Stimulated activated CD8-positive, alpha-beta memory T cell treated with anti-CD3 and anti-CD28 coated beads, Interleukin-4, amount 100 ng/mL, for 48 hours (primary cell): ENCODE data around the gene UGT2B11.
A peak's percentile ranks its signal among the peaks of the same experiment; 100 is the strongest.
"Not testable (repeated sequence)": the region's sequence is repeated elsewhere in the genome, so short reads cannot be mapped to it uniquely, and the experiment has no call there.

Experiments used
- DNase-seq: peaks from one replicate; pipeline ENCODE4 v3.0.0-alpha.2; 2020

Gene UGT2B11

DNA sequence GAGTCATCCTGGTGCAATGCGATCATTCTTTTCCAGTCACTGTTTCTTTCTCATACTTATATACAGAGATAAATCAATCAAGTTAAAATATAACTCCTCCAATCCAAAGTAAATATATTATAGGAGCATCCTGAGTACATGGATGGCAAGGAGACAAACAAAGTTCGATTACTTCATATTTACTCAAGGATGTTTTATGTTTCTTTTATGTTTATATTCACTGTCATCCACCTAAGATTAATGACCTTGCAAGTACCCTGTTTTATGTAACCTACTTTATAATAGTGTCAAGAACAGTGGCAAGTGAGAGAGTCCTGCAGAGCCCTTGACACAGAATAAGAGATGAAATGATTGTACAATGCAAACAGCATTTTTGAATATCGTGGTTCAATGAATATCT is at the start of gene UGT2B11:
Gene UGT2B11, minus strand, starts transcription at position 33 of the 400 bp plus-strand sequence. Its CDS starts 26 bp downstream, at position 7.
- DNase-seq: no peak

DNA sequence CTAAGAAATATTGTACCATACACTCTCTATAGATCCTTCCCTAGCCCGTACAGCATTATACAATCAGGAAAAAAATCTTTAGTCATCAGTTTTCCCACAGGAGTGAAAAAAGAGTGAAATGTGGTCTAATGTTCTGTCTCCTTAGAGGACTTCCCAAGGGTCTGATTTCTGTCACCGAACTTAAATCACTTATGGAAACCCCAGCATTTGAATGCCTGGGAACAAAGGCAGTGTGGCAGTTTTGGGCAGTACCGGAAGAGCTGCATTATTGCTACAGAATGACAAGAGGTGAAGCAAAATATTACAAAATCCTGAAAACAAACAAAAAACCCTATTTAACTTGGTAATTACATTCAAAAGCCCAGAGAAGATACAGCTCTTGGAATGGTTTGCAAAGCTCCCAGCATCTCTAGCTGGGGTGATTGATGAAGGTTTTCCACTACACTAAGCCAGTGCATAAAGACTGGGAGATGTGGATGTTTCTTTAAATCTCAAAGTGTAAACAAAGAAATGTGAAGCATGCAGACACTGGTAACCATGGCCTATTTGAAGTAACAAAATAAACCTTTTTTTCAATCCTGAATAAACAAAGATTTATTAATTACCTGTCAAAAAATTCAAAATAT is 38.7 kb upstream of the UGT2B11 start:
- not testable (repeated sequence) for DNase-seq

DNA sequence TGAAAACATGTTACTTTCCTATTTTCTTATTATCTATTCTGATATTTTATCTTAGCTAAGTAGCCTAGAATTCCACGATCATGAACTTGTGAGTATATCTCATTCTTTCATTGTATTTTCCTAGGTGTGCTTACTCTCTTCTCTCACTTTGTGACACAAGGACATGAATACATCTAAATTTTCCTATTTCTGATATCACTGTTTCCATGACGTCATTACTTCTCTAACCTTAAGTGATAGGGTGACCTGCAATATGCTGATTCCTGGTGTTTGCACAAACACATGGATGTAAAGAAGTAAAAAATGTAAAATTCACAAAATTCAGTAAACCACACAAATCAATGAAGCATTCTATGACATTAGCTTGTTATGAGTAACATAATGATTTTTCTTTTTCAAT is 36.3 kb upstream of the UGT2B11 start:
- DNase-seq: not testable (repeated sequence)

DNA sequence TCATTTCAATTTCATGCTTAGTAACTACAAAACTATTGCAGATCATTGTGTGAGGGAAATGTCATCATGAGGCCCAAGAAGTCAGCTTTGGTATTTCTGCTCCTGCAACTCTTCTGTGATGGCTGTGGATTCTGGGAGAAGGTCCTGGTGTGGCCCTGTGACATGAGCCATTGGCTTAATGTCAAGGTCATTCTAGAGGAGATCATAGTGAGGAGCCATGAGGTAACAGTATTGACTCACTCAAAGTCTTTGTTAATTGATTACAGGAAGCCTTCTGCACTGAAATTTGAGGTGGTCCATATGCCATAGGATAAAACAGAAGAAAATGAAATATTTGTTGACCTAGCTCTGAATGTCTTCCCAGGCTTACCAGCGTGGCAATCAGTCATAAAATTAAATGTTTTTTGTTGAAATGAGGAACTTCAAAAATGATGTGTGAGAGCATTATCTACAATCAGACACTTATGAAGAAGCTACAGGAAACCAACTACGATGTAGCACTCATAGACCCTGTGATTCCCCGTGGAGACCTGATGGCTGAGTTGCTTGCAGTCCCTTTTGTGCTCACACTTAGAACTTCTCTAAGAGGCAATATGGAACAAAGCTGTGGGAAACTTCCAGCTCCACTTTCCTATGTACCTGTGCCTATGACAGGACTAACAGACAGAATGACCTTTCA is 28.2 kb upstream of the UGT2B11 start:
- not testable (repeated sequence) for DNase-seq

DNA sequence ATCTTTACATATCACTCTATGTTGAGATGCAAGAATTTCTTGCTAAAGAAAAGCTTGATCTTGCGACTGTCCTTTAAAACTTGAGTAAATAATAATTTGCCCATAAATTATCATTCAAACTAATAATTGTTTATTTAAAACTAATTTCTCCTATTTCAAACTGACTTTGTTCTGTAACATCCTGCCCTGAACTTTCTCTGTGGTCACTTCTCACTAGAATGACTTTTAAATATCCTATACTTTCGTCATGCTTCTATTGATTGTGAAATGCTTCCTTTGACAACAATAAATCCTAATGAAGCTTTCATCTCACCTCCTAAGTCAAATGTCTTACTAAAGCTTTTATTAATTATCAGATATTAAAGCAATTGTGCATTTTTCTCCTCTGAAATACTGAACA is 27.2 kb upstream of the UGT2B11 start:
- not testable (repeated sequence) for DNase-seq

DNA sequence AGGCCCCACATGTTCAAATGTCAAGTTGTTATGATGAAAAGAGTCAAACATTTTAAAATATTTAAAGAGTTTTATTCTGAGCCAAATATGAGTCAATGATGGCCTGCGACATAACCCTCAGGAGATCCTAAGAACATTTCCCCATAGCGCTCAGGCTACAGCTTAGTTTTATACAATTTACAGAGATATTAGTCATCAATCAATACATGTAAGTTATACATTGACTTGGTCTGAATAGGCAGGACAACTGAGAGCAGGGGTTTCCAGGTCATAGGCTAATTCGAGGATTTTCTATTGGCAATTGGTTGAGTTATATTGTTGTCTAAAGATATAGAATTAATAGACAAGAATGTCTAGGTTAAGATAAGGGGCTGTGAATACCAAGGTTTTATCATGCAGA is 26.2 kb upstream of the UGT2B11 start:
- not testable (repeated sequence) for DNase-seq

DNA sequence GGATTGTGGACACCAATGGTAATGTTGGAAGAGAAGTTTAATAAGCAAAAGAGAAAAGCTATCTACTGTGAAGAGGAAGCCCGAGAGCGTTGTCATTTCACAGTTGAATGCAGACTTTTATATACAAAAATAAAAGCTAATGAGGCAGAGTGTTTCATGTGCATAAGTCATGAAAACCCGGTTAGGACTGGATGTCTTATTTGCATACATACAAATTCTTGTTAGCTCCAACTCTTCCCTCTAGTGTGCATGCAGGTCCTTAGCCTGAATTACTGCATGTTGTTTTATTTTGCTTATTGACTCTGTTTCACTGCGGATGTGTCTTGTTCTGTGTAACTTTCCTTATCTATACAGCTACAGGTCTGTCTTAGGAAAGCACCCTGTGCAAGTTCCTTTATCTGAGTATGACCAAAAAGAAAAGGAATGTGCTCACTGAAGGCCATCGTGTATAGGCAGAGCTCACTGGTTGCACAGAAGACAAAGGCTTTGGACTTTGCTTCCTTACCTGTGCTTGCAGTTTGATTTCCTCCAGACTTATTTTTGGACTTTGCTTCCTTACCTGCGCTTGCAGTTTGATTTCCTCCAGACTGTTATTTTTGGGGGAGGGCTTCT is 25.1 kb upstream of the UGT2B11 start:
- DNase-seq: no peak

DNA sequence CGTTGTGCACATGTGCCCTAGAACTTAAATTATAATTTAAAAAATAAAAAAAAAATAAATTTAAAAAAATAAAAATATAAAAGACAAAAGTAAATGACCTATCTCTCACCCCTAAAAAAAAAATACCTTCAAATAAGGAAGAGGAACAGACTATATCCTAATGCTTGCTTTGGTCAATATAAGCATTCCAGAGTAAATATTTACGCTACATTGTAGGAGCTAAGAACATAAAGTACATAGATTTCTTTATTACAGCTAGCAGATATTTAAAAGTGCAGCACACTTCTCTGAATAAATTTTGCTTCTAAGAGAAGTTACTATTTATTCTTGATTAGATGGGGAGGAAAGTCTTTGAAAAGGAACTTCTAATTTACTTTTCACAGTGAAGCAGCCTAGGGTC is 24.5 kb upstream of the UGT2B11 start:
- no peak for DNase-seq

DNA sequence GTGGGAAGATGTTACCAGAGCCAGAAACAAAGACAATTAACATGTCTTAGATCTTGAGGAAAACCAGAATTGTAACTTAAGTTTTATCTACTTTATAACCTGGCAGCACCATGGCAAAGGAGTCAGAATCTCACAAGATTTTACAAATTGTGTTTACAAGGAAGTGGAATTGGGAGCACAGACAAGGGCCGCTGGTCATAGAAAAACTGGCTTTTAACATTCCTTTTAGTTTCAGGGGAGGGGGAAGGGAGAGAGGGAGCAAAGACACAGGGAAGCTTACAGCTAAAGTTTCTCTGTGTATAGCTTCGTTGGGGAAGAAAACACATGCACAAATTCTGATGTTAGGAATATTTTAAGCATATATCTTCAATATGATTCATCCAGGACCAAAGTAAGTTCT is 10.3 kb upstream of the UGT2B11 start:
- DNase-seq: no peak

DNA sequence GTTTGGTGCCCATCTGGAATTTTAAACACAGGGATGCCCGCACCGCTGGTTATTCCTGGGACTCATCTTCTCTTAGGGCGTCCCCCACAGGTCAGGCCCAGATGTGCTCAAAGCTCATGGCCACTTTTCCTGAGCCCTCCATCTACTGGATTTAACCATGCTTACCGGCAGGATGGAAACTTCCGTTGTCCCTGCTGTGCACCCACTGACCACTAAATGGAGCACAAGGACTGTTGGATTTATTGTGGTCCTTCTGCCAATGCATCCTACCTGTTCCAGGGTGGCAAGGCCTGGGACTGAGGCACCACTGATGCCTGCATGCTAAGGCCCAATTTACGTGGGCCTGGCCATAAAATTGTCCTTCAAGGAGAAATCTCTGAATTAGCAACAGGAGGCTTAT is 8.7 kb upstream of the UGT2B11 start:
- DNase-seq: not testable (repeated sequence)

DNA sequence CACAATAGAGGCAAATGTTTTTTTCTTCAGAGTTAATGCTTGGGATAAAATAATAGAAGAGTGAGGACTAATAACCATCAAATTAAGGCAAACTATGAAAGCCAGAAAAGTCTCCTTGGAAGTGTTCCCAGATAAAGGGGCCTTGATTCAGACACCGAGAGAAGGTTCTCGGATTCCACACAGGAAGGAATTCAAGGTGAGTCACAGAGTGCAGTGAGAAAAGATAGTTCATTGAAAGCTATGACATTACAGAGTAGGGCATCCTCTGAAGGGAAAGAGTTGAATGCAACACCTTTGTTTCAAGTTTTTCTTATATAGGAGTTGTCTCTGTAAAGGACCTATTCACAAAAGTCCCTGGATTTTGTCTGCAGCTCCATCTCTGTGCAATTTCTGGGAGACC is 3.9 kb upstream of the UGT2B11 start:
- not testable (repeated sequence) for DNase-seq

DNA sequence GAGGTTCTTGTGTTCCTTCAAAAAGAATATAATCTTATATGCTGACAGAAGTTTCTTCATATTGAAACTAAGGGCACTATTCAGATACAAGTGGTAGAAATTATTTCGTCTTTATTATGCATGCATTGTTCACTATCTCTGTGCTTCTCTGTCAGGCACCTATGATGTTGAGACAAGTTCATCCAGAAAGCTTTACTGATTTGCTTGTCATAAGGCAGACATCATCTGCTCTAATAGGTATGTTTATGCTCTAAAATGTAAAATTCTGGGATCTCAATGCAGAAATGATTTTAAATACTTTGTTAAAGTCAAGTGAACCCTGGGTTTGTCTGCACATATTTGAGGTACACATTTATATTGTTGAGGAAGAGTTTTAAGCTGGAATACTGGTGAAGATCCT is 3.6 kb downstream of the UGT2B11 start:
- no peak for DNase-seq

DNA sequence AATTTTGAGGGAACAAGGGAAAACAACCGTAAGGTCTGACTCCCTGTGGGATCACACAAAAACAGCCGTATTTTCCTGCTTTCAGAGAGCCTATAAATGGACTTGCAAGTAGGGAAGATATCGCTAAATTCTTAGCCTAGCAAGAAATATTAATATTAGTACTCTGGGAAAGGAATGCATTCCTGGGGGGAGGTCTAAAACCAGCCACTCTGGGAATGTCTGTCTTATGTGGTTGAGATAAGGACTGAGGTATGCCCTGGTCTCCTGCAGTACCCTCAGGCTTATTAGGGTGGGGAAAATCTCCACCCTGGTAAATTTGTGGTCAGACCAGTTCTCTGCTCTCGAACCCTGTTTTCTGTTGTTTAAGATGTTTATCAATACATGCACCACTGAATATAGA is 16.0 kb downstream of the UGT2B11 start:
- DNase-seq: not testable (repeated sequence)

DNA sequence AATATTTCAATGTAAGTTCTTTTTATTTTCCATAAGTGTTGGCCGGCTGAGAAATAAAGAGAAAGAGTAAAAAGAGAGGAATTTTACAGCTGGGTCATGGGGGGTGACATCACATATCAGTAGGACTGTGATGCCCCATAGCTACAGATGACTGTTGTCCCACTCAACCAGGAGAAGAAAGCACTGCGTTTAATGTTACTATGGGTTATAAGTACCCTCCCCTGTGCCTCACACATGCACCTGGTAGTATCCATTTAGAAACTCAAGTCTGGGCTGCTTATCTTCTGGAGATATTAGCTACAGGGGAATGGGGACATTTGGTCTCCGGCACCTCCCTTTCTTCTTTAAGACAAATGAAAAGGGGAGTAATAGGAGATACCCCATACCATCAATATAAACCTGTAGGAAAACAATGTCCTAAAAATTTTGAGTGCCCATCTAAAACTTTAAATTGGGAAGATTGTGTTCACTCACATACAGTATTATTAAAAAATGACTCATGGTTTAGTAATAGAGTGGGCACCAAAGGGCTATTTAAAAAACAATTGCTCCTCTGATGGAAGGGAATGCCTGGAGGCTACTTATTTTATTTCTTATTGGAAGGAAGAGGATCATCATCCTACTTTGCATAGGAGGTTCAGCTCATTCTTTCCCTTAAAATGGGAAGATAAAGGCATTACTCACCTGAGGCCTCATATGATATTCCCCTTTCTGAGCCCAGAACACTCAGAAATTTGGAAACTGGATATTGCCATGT is 18.2 kb downstream of the UGT2B11 start:
- no peak for DNase-seq

DNA sequence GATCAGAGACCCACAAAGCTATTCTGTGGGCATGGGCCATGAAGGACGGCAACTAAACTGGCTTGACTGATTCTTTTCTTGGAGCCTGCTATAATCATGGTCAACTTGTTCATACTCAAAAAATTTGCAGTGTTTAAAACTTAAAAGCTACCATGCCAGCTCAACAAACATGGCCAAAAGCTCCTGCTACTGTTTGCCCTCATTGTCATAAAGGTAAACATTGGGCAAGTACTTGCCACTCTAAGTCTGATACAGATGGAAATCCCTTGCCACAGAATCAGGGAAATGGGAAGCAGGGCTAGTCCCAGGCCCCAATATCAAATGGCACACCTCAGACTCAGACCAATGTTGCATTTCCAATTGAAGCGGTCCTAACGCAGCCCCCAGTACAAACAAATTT is 20.4 kb downstream of the UGT2B11 start:
- no peak for DNase-seq

DNA sequence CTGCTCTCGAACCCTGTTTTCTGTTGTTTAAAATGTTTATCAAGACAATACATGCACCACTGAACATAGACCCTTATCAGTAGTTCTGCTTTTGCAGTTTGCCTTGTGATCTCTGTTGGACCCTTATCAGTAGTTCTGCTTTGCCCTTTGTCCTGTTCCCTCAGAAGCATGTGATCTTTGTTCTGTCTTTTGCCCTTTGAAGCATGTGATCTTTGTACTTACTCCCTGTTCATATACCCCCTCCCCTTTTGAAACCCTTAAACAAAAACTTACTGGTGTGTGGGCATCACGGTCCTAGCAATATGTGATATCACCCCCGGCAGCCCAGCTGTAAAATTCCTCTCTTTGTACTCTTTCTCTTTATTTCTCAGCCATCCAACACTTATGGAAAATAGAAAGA is 22.6 kb downstream of the UGT2B11 start:
- DNase-seq: not testable (repeated sequence)

DNA sequence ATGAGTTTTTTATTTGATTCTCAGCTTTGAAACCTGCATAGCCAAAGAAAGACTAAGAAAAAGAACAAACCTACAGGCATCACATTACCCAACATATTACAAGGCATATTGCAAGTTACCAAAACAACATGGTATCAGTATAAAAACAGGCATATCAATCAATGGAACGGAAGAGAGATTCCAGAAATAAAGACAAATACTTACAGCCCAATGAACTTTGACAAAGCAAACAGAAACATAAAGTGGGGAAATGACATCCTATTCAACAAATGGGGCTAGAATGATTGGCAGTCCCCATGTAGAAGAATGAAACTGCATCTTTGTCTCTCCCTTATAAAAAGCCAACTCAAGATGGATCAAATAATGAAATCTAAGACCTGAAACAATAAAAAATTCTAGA is 23.9 kb downstream of the UGT2B11 start:
- DNase-seq: not testable (repeated sequence)

DNA sequence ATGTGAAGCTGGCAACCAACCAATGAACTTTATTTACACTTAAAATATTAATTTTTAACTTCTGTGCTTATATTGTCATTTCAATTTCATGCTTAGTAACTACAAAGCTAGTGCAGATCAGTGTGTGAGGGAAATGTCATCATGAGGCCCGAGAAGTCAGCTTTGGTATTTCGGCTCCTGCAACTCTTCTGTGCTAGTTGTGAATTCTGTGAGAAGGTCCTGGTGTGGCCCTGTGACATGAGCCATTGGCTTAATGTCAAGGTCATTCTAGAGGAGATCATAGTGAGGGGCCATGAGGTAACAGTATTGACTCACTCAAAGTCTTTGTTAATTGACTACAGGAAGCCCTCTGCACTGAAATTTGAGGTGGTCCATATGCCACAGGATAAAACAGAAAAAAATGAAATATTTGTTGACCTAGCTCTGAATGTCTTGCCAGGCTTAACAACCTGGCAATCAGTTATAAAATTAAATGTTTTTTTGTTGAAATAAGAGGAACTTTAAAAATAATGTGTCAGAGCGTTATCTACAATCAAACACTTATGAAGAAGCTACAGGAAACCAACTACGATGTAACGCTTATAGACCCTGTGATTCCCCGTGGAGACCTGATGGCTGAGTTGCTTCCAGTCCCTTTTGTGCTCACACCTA is 32.9 kb downstream of the UGT2B11 start:
- not testable (repeated sequence) for DNase-seq

DNA sequence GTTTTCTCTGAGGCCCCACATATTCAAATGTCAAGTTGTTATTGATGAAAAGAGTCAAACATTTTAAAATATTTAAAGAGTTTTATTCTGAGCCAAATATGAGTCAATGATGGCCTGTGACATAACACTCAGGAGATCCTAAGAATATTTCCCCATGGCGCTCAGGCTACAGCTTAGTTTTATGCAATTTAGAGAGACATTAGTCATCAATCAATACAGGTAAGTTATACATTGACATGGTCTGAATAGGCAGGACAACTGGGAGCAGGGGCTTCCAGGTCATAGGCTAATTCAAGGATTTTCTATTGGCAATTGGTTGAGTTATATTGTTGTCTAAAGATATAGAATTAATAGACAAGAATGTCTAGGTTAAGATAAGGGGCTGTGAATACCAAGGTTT is 34.7 kb downstream of the UGT2B11 start:
- DNase-seq: not testable (repeated sequence)

DNA sequence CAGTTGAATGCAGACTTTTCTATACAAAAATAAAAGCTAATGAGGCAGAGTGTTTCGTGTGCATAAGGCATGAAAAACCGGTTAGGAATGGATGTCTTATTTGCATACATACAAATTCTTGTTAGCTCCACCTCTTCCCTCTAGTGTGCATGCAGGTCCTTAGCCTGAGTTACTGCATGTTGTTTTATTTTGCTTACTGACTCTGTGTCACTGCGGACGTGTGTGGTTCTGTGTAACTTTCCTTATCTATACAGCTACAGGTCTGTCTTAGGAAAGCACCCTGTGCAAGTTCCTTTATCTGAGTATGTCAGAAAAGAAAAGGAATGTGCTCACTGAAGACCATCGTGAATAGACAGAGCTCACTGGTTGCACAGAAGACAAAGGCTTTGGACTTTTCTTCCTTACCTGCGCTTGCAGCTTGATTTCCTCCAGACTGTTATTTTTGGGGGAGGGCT is 35.8 kb downstream of the UGT2B11 start:
- DNase-seq: not testable (repeated sequence)

DNA sequence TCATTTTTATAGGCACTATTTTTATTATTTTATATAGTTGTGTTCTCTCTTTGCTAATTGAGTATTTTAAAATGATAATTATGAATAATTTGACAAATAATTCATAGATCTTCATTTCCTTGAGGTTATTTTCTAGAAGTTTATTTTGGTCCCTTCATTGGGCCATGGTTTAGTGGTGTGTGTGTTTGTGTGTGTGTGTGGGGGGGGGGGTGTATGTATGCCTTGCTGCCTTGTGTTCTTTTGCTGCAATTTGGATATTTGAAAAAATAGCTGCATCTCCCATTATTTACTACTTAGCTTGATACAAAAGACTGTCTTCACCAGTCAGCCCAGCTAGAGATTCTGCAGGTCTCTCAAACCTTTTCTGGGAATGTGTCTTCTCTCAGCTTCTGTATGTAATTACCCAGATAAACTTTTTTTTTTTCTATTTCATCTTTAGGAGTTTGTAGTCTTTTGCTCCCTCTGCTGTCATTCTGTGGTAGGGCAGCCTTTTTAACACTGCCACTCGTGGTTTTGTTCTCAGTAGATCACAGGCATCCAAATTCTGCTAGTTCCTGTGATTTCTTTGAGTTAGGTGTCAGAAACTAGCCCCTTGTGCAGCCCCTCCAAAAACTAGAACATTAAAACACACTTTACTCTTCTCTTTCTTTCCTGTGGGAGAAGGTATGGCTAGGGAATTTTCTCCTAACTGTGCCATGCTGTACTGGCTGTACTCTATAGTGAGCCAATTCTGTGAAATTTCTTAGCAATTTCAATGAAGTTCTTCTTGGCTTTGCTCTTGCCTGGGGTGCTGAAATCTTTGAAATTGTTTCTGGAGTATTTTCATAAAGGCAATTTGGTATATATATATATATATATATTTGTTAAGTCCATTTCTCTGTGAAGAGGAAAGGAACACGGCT is 44.1 kb downstream of the UGT2B11 start:
- peak; percentile 41 for DNase-seq

DNA sequence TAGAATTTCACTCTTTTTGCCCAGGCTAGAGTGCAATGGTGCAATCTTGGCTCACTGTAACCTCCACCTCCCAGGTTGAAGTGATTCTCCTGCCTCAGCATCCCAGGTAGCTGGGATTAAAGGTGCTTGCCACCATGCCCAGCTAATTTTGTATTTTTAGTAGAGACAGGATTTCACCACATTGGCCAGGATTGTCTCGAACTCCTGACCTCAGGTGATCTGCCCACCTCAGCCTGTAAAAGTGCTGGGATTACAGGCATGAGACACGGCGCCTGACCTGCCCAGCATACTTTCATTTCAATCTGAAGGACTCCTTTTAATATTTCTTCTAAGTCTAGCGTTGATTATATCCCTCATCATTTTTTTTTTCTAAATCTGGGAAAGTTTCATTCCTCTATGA is 45.4 kb downstream of the UGT2B11 start:
- DNase-seq: not testable (repeated sequence)
